ENCODE results near the gene TCIRG1.

Gene TCIRG1

DNA sequence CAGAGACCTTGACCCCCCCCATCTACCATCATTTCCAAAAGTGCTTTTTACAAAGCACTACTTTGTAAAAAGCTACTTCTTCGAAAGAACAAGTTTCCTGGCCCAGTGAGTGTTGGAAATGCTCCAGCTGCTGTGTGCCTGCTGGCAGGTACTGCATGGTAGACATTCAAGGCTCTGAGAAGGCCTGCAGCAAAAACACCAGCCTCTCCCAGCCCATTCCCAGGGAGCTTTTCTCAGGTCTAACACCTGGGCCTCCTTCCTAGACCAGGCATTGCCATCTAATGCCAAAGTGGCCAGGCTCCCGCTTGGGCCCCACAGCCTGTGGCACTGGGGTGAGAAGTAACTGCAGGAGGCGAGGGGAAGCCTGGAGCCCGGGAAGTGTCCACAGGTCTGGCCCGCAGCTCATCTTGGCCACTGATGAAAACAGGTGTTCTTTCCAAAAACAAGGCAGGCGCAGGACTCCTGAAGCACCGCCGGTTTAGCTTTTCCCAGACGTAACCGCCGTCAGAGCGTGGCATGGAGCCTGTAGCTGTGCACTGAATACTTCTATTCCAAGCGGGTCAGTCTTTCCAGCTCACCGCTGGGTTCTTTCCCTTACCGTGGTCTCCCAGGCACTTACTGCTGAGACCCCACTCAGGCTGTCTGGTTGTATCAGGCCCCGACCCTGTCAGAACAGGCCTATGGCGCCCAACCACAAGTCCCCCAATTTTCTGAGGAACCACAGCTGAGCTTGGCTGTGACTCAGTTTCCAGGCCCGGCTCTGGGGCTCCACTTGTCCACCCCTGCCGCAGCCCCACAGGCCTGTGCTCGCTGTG lies 1.2 kb upstream of the TCIRG1 start:
- no peak for DNase-seq (ENCODE audit: low read depth in 2 of 2)

DNA sequence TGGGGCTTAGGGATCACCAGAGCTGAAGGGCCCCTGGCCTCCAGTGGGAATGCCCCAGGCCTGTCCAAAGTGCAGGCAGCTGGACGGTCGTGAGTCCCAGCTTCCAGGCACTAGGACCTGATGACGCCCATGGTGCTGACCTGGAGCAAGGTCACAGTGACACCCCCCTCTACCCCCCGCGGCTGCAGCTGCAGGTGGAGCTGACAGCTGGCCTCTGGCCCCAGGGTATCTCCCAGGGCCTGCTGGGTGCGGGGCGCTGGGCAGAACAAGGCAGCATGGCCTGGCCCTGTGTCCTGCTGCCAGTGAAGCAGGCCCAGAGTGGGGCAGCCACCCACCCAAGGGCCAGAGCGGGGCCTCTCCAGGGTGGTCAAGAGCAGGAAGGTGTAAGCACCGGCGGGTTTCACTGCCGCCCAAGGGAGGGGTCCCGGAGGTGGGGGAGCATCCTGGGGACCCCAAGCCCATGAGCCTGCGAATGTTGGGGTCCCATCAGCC lies 553 bp upstream of the TCIRG1 start:
- DNase-seq (ENCODE audit: low read depth in 2 of 2), result no peak

DNA sequence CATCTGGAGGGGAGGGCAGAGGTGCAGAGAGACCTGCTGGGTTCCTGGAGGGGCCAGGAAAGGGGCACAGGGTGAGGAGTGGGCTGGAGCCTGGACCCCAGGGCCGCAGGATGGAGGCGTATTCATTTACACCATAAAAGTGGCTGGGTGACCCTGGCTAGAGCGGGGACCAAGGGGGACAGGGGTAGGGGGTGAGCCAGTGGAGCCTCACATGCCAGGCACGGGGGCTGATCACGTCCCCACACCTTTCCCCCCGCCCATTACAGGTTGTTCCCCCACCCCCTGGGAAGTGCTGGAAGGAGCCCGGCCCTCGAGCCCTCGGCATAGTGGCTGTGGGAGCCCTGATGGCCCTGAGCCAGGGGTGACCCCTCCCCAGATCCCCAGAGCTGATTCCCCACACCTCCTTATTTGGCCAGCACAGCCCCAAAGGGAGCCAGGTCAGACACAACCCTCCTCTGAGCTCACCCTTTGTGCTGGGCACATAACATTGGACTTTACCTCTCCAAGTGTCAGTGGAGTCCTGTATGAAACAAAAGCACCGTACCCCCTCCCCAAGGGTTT lies 781 bp downstream of the TCIRG1 start:
- DNase-seq (ENCODE audit: low read depth in 2 of 2), result no peak

DNA sequence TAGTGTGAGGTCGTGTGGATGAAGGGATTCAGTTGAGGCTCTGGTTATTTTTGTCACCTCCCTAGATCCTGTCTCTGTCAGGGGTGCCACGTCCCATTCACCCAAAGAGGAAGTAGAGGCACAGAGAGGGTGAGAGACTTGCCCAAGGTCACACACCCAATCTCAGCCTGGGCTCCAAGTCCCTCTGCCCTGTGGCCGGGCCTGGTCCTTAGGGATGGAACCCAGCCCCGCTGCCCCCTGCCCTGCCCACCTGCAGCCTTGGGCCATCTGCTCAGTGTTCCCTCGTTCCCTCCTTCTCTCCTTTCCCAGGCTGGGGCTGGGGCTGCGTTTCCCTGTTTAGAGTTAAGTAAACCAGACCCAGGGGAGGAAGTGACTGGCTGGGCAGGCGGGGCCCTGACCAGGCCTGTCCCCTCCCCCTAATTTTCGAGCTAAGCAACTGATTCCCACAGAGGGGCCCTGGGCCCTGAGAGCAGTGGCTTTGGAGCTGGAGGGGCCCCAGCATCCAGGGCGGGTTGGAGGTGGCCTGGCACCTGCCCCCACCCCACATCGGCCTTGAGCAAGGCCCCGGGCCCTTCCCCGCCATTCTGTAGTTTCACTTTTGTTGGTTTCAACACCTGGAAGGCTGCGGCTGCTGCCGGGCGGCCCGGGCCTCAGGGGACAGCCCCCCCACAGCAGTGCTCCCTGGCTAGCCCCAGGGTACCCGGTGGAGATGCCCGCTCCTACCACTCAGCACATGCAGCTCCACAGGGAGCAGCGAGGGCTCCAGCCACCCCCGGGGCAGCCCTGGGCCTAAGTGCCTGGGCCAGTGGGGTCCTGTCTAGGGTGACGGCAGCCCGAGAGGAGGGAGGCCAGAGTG lies 1.5 kb downstream of the TCIRG1 start:
- no peak for DNase-seq (ENCODE audit: low read depth in 2 of 2)

DNA sequence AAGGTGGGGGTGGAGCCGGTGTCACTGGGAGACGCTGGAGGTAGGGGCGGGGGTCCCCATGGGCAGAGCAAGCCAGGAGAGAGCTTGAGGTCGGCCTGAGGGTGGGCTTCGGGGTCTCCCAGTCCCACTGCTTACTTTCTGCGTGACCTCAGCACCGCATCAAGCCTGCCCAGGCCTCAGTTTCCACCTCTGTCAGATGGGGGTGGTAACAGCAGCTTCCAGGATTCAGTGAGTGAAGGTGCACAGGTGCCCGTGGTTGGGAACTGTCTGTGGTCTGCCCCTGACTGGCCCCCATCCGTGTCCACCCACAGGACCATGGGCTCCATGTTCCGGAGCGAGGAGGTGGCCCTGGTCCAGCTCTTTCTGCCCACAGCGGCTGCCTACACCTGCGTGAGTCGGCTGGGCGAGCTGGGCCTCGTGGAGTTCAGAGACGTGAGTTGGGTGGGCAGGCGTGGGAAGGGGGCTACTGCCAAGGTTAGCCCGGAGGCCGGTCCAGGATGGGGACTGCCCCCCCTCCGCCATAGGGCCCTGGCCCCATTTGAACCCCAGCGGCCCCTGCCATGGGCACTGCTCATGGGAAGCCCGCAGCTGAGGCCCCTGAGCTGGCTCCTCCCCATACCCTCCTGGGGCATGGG lies 2.2 kb downstream of the TCIRG1 start:
- no peak for DNase-seq (ENCODE audit: low read depth in 2 of 2)

DNA sequence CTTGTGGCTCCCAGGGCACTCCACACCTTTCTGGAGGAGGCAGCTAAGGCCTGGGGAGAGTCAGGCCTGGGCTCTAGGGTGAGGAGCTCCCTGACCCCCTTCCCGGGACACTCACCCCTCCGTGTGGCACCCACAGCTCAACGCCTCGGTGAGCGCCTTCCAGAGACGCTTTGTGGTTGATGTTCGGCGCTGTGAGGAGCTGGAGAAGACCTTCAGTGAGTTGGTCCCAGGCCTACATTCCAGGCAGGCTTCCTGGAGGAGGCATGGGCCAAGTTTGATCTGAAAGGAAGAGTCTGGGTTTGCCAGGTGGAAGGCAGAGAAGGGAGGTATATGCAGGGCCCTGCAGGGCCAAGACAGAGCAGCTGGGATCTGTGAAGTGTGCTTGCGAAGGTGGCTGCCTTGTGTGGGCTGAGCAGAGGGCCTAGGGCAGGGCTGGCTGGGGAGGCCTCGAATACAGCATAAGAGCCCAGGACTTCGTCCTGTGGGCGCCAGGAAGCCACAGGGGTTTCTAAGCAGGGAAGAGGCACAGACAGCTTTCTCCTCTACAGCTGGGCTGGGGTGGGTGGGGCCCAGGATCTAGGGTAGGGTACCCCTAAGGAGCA lies 2.9 kb downstream of the TCIRG1 start:
- DNase-seq (ENCODE audit: low read depth in 2 of 2), result no peak

DNA sequence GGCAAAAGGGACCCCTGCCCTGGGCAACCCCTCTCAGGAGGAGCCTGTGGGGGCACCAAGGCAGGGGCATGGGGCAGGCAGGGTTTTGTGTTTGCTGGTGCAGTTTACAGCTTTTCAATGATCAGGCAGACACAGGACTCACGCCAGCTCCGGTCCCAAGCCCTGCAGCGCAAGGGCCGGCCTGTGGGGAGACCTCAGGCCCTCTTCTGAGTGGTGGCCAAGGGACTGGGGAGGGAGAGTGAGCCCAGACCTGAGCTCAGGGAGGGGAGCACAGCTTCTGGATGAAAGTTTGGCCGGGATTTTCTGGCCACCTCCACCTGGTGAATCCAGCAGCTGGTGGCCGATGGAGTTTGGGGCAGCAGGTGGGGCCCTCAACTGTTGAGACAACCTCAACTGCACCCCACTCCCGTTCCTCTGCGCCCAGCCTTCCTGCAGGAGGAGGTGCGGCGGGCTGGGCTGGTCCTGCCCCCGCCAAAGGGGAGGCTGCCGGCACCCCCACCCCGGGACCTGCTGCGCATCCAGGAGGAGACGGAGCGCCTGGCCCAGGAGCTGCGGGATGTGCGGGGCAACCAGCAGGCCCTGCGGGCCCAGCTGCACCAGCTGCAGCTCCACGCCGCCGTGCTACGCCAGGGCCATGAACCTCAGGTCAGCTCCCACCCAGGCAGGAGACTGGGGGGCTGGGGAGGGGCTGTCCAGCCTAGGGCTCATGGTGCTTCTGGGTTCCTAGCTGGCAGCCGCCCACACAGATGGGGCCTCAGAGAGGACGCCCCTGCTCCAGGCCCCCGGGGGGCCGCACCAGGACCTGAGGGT lies 3.6 kb downstream of the TCIRG1 start:
- no peak for DNase-seq (ENCODE audit: low read depth in 2 of 2)

DNA sequence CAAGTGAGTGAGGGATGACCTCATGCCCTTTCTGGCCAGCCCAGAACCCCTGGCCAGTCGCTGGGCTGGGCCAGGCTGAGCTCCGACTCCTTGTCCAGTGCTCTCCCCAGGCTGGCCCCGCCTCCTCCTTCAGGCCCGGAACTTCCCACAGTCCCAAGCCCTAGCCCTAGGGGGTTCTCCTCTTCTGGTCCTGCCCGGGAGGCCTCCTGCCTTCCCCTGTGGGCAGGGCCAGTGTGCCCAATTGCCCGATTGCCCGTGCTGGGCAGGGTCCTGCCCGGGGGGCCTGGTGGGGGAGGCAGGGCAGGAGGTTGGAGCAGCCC lies 4.2 kb downstream of the TCIRG1 start:
- DNase-seq (ENCODE audit: low read depth in 2 of 2), result no peak

DNA sequence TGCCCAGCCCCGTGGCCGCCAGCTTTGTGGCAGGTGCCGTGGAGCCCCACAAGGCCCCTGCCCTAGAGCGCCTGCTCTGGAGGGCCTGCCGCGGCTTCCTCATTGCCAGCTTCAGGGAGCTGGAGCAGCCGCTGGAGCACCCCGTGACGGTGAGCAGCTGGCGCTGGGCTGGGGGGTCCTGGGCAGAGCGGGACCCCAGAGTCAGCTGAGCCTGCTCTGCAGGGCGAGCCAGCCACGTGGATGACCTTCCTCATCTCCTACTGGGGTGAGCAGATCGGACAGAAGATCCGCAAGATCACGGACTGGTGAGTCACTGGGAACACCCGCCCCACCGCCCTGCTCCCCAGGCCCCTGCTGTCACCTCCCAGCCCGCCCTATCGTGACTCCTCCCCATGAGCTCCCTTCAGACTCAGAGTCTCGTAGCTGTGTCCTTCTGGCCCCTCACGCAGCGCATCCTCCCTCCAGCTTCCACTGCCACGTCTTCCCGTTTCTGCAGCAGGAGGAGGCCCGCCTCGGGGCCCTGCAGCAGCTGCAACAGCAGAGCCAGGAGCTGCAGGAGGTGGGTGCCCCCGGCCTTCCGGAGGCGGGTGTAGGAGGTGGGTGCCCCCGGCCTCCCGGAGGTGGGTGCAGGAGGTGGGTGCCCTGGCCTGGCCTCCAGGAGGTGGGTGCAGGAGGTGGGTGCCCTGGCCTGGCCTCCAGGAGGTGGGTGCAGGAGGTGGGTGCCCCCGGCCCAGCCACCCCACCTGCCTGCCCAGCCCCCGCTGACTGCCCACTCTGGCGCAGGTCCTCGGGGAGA lies 4.7 kb downstream of the TCIRG1 start:
- no peak for DNase-seq (ENCODE audit: low read depth in 2 of 2)

DNA sequence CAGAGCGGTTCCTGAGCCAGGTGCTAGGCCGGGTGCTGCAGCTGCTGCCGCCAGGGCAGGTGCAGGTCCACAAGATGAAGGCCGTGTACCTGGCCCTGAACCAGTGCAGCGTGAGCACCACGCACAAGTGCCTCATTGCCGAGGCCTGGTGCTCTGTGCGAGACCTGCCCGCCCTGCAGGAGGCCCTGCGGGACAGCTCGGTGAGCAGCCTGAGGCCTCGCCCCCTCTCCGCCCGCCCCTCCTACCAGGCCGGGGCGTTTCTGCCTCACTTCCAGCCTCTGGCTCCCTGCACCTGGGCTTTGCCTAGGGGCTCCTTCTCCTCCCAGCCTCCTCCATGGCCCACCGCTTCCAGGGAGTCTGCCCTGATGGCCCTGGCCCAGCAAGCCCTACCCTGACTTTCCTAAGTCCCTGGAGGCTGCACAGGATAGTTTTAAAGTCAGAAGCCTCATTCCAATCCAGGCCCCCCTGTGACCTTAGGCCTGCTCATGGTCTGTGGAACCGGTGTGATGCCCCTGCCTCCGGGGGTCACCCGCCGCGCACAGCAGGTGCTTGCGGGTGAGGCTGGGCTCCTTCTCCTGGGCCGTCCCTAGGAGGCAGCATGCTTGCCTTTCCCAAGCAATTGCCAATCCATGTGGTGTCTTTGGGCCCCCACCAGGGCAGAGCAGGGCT lies 5.5 kb downstream of the TCIRG1 start:
- no peak for DNase-seq (ENCODE audit: low read depth in 2 of 2)

DNA sequence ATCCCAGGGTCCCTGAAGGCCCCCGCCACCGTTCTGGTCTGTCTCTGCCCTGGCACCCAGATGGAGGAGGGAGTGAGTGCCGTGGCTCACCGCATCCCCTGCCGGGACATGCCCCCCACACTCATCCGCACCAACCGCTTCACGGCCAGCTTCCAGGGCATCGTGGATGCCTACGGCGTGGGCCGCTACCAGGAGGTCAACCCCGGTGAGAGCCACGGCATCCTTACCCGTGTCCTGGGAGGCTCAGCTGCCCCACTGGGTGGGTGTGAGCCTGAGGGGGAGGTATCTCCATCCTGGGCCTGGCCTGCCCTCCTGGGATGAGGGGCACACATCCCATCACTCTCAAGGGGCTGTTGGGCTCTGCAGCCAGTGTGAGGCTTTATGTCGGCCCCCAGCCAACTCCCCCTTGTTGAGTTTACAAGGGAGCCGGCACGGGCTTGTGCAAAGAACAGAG lies 6.1 kb downstream of the TCIRG1 start:
- no peak for DNase-seq (ENCODE audit: low read depth in 2 of 2)

DNA sequence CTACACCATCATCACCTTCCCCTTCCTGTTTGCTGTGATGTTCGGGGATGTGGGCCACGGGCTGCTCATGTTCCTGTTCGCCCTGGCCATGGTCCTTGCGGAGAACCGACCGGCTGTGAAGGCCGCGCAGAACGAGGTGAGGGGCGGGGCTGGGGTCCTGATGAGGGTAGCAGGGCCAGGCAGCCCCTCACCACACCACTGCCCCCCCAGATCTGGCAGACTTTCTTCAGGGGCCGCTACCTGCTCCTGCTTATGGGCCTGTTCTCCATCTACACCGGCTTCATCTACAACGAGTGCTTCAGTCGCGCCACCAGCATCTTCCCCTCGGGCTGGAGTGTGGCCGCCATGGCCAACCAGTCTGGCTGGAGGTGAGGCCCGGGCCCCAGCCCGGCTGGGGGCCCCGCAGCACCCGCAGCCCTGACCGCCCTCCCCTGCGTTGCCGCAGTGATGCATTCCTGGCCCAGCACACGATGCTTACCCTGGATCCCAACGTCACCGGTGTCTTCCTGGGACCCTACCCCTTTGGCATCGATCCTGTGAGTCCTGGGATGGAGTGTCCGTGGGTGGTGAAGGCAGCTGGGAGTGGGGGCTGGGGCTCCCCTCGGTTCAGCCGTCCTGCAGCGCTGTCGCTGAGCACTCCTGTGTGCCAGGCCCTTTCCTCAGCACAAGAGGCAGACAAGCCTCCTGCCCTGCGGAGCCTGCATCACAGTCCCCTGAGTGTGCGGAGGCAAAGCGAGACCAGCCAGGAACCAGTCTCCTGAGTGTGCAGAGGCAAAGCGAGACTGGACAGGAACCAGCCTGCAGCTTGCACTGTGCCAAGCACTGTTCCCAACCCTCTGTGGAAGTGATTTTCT lies 8.8 kb downstream of the TCIRG1 start:
- DNase-seq (ENCODE audit: low read depth in 2 of 2), result no peak

DNA sequence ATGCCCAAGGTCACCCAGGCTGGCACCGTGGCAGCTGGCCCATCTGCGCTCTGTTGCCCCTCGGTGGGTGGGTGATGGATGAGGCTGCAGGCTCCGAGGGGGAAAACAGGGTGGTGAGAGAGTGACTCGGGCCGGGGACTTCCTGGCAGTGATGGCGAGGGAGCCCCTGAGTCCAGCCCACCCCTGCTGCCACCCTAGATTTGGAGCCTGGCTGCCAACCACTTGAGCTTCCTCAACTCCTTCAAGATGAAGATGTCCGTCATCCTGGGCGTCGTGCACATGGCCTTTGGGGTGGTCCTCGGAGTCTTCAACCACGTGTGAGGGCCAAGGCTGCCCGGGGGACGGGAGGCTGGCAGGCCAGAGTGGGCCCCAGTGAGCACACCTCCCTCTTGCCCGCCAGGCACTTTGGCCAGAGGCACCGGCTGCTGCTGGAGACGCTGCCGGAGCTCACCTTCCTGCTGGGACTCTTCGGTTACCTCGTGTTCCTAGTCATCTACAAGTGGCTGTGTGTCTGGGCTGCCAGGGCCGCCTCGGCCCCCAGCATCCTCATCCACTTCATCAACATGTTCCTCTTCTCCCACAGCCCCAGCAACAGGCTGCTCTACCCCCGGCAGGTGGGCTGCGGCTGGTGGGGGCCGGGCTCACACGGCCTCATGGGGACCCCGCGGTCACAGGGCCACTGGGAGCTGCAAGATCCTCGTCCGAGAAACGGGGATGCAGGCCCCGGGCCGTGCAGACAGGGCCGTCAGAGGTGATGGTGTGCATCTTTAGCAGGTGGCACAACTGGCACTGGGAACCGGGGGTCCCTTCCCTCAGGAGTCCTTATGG lies 10.1 kb downstream of the TCIRG1 start:
- DNase-seq (ENCODE audit: low read depth in 2 of 2), result no peak

DNA sequence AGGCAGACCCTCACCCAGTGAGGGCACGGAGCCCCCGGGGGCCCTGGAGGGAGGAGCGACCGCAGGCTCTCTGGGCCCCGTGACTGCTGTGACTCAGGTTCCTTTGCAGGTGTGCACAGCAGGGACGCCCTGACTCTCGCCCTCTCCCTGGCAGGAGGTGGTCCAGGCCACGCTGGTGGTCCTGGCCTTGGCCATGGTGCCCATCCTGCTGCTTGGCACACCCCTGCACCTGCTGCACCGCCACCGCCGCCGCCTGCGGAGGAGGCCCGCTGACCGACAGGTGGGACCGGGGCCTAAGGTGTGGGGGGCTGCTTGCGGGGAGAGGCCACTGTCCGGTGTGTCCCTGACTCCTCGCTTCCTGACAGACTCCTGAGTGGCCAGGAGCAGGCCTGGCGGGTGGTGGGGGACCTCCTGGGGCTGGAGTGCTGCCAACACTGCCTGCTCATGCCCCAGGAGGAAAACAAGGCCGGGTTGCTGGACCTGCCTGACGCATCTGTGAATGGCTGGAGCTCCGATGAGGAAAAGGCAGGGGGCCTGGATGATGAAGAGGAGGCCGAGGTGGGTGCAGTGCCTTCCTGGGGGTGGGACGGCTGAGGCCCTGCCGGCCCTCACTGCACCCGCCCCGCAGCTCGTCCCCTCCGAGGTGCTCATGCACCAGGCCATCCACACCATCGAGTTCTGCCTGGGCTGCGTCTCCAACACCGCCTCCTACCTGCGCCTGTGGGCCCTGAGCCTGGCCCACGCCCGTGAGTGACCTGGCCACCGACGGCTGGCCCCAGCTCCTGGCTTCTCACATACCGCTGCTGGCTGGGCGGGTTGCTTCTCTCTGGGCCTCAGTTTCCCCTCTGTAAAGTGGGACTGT lies 10.9 kb downstream of the TCIRG1 start:
- DNase-seq (ENCODE audit: low read depth in 2 of 2), result no peak

DNA sequence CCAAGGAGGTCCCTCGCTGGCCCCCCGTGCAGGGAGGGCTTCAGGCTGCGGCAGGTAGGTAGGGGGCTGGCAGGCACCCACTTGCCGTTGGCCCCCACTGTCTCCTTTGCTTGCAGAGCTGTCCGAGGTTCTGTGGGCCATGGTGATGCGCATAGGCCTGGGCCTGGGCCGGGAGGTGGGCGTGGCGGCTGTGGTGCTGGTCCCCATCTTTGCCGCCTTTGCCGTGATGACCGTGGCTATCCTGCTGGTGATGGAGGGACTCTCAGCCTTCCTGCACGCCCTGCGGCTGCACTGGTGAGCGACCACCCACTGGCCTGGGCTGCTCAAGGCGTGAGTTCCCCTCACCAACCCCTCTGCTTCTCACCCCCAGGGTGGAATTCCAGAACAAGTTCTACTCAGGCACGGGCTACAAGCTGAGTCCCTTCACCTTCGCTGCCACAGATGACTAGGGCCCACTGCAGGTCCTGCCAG lies 11.6 kb downstream of the TCIRG1 start:
- DNase-seq (ENCODE audit: low read depth in 2 of 2), result no peak

Data from stimulated activated CD8-positive, alpha-beta memory T cell treated with anti-CD3 and anti-CD28 coated beads, Interleukin-2, amount 100 ng/mL, for 1 hour (primary cell).